Large intestine (tissue), 3 donors: Measurements from ENCODE around the gene COPS2. TPM values are rescaled to one million over a fixed set of nuclear protein-coding genes. Genes with fewer than 3 reads are reported as not detected.

Experiments
- DNase-seq, 2 donors: peaks; one replicate each; pipeline versions ENCODE4 v3.0.0 to v3.0.0-alpha.2; 2013
- H3K27ac ChIP-seq: one replicate; pipeline ENCODE4 v1.5.1; 2013; ENCODE audit warnings: low read length
- H3K27me3 ChIP-seq: 2 replicates; pipeline ENCODE4 v1.6.1; 2013; ENCODE audit warnings: low read length; ENCODE audit not compliant: control insufficient read depth, insufficient read depth
- H3K36me3 ChIP-seq: 2 replicates; pipeline ENCODE4 v1.6.1; 2013; ENCODE audit warnings: low read length; ENCODE audit not compliant: control insufficient read depth, insufficient read depth
- H3K4me1 ChIP-seq: one replicate; pipeline ENCODE4 v1.6.1; 2013; ENCODE audit warnings: low read length; ENCODE audit not compliant: control insufficient read depth, insufficient read depth
- H3K4me3 ChIP-seq: one replicate; pipeline ENCODE4 v1.5.1; 2013; ENCODE audit warnings: low read length
- H3K9me3 ChIP-seq: one replicate; pipeline ENCODE4 v1.6.1; 2013; ENCODE audit warnings: mild to moderate bottlenecking, low read depth, low read length, moderate library complexity; ENCODE audit not compliant: control insufficient read depth
- WGBS: methylation state at CpG from one replicate; pipeline ENCODE4 v1.1.5; 2013; ENCODE audit warnings: low lambda C conversion rate; ENCODE audit not compliant: insufficient coverage; 5-methylcytosine and 5-hydroxymethylcytosine counted together
- polyA plus RNA-seq: library from polyadenylated mRNA; unstranded; fragments of 120-200 nt; gene quantifications from one replicate; pipeline ENCODE4 v1.2.1, GENCODE V29; 2013

Gene COPS2
- polyA plus RNA-seq, 1 donor: 93.9 TPM

DNA sequence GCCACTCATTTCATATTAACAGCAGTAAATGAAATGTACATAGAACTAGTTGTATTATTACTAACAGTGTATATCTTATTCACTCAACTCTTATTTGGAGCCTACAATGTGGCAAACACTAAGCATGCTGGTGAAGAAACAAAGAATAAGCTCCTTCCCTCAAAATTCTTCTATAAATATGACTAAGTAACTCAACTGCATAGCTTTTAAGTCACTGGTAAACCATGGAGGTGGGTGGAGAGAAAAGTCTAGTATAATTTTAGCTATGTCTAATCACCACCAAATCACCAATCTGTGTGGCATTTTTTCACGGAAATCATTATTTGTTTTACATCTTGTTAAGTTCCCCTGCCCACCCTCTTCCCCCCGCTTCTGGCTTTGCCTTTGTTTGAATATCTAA lies 17.5 kb downstream of the COPS2 start:
- Histone ChIP-seq H3K27ac (no peak overlapping the region), H3K4me3 (no peak overlapping the region), H3K4me1 (no peaks in the 10 kb centered on the region), H3K9me3 (no peaks in the 10 kb centered on the region), H3K36me3 (peaks cover 55% of the 10 kb centered on the region), H3K27me3 (no peaks in the 10 kb centered on the region)
- WGBS: 88% methylated on average over 1 of the region's 2 CpGs
- no peak for DNase-seq

DNA sequence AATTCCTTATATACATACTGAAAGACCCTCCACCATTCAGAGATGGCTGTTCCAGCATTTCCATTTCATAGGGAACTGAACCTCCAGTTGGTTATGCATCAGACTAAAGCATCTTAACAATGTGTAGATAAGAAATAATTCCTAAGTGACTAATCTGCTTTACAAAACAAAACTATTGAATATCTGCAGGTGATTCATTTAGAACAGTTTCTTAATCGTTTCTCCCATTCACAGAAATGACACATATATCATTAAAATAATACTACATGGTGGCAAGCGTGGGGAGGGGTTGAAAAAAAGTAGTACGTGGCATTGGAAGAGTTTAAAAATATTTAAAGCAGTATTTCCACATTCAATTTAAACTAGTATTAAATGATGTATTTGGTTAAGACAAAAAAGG lies 19.5 kb downstream of the COPS2 start:
- WGBS: 100% methylated on average over 3 of the region's 3 CpGs
- H3K27me3 ChIP-seq: no peaks in the 10 kb centered on the region
- H3K36me3 ChIP-seq: peaks cover 47% of the 10 kb centered on the region
- no peak overlapping the region for H3K4me3 ChIP-seq
- H3K4me1 ChIP-seq: no peaks in the 10 kb centered on the region
- no peak overlapping the region for H3K27ac ChIP-seq
- no peak for DNase-seq
- H3K9me3 ChIP-seq: no peaks in the 10 kb centered on the region

DNA sequence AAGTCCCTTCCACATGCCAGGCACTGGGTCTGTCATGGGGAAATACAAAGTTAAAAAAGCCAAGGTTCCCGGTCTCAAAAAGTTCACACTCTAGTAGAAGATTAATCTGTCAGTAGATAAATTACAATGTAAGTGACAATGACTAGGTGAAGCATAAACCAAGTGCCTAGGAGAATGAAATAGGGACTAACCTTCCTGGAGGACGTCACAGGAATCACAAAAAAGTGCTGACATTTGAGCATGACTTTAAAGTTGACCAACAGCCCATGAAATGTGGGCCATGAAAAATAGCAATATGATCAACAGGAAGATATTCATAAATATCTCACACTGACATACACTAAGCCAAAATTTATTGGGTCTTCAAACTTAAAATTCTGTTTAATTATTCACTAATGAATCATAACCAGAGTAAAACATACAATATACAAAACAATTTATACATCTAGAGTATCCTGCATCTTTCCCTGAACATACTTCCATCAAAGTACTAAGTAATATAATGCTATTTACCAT lies 20.0 kb downstream of the COPS2 start:
- peaks cover 43% of the 10 kb centered on the region for H3K36me3 ChIP-seq
- no peak overlapping the region for H3K27ac ChIP-seq
- WGBS: 57% methylated on average over 1 of the region's 2 CpGs
- no peaks in the 10 kb centered on the region for H3K4me1 ChIP-seq
- H3K9me3 ChIP-seq: no peaks in the 10 kb centered on the region
- no peaks in the 10 kb centered on the region for H3K27me3 ChIP-seq
- H3K4me3 ChIP-seq: no peak overlapping the region
- DNase-seq: no peak

DNA sequence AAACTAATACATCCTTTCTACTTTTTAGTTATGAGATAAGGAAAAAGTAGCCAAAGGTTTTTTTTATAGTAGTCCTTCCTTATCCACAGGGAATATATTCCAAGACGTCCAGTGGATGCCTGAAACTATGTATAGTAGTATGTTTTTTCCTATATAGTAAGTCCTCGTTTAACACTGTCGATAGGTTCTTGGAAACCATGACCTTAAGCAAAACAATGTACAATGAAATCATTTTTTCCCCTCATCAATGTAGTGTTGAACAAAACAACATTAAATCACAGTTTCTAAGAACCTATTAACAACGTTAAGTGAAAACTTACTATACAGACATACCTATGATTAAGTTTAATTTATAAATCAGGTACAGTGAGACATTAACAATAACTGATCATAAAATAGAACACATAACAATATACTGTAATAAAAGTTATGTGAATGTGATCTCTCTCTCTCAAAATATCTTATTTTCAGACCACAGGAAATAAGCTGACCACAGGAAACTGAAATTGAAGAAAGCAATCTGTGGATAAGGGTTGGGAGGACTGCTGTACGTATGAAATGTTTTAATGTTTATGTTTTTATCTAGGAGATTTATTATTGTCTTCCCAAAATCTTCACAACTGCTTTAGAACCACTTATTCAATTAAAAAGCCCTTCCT lies 20.6 kb downstream of the COPS2 start:
- no peaks in the 10 kb centered on the region for H3K9me3 ChIP-seq
- H3K4me3 ChIP-seq: no peak overlapping the region
- H3K27me3 ChIP-seq: no peaks in the 10 kb centered on the region
- WGBS: 81% methylated on average over 4 of the region's 5 CpGs
- no peaks in the 10 kb centered on the region for H3K4me1 ChIP-seq
- no peak for DNase-seq
- no peak overlapping the region for H3K27ac ChIP-seq
- peaks cover 40% of the 10 kb centered on the region for H3K36me3 ChIP-seq

DNA sequence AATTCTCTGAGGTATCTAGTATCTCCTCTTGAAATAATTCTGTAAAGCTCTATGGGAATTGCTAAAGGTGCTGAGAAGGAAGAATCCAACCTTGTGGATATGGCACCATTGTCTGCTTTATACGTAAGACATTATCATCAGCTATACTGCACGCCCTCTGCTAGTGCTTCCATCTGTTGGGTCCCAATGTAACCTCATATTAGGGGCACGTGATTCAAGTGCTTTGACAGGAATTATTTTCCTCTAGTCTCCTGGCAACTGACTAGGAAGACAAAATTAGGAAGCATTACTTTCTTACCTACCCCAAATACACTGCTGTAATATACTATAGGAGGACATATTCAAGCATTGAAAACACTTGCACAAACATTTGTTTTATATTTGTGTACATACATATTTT lies 24.0 kb downstream of the COPS2 start:
- no peaks in the 10 kb centered on the region for H3K9me3 ChIP-seq
- no peaks in the 10 kb centered on the region for H3K4me1 ChIP-seq
- no peak overlapping the region for H3K27ac ChIP-seq
- H3K36me3 ChIP-seq: peaks cover 39% of the 10 kb centered on the region
- H3K27me3 ChIP-seq: no peaks in the 10 kb centered on the region
- DNase-seq: no peak
- no peak overlapping the region for H3K4me3 ChIP-seq
- no CpG with 5 or more reads among the region's 3 CpGs for WGBS

DNA sequence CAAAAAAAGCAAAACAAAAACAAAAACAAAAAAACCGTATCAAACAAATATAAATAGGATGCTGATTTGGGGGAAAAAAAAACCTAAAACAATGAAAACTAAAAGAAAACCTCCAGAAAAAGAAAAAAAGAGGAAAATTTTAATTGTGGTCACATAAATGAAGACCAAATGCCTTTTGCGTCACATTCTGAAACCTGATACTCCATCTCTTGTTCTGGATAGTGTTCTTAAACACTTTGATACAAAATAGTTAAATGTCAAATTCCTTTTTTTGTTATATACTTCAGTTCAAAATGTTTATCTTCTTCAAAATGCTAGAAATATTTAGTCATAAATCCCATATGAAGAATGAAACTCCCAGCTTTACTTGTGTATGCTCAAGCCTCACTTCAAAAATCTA lies 31.0 kb downstream of the COPS2 start:
- H3K4me3 ChIP-seq: no peak overlapping the region
- H3K4me1 ChIP-seq: no peaks in the 10 kb centered on the region
- no peaks in the 10 kb centered on the region for H3K9me3 ChIP-seq
- H3K27ac ChIP-seq: no peak overlapping the region
- H3K27me3 ChIP-seq: no peaks in the 10 kb centered on the region
- H3K36me3 ChIP-seq: peaks cover 12% of the 10 kb centered on the region
- WGBS: 56% methylated on average over 2 of the region's 2 CpGs
- no peak for DNase-seq

DNA sequence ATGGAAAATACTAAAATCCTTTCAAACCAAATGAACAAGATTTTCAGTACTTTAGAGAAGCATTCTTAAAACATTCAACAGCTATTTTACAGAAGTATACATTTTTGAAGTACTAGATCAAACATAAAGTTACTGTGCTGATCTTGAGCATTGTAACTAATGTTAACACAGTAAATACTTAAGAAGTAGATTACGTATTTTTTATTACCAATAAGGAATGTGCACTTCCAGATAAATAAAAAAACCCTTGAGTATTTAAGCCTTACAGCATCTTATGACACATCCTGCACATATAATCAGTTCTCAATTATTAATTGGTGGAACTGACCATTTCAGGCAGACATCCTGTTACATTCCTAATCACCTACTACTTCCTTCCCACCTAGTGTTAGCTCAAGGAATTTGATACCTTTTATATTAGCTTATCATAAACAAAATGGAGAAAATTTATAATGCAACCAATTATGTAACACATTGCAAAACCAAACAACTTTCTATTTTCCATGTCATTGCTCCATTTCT lies 32.8 kb downstream of the COPS2 start:
- Histone ChIP-seq H3K9me3 (no peaks in the 10 kb centered on the region), H3K4me1 (no peaks in the 10 kb centered on the region), H3K36me3 (peaks cover 4% of the 10 kb centered on the region), H3K27me3 (no peaks in the 10 kb centered on the region), H3K27ac (no peak overlapping the region), H3K4me3 (no peak overlapping the region)
- no CpG with 5 or more reads among the region's 1 CpG for WGBS
- no peak for DNase-seq

DNA sequence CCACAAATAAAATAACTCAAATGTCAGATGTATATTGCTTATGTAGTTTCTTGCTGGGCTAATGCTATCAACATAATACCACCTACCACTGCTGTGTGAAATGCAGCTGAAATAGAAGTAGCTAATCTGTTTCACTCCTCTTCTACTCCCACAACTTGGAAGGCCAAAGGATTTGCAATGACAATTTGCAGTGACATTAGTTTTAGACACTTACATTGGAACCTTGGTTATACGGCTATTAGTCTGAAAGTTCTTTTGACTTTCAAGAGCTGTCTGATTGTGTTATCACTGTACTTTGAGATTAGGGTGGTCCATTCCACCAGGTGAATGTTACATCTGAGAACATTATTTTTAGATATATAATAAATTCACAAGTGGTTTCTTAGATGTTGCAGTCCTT lies 33.5 kb downstream of the COPS2 start:
- DNase-seq: no peak

DNA sequence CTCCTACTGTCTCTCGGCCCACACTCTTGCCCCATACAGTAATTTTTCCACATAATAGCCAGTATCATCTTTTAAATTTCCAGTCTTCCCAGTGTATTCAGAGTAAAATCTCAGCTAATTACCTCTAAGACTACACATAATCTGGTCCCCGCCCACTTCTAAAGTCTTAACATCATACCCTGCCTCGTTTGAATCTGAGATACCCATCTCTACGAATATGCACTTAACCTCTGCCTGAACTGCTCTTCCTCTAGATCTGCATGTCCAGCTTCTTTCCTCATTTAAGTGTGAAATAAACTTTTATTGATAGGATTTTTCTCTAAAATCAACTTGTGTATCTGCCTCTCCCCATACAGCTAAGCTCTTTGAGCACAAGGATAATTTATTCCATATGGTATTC lies 34.6 kb downstream of the COPS2 start:
- H3K9me3 ChIP-seq: no peaks in the 10 kb centered on the region
- H3K36me3 ChIP-seq: no peaks in the 10 kb centered on the region
- DNase-seq: no peak
- H3K27ac ChIP-seq: no peak overlapping the region
- H3K27me3 ChIP-seq: no peaks in the 10 kb centered on the region
- WGBS: 66% methylated on average over 3 of the region's 4 CpGs
- no peak overlapping the region for H3K4me3 ChIP-seq
- no peaks in the 10 kb centered on the region for H3K4me1 ChIP-seq

More for the DNA sequence above, 33.5 kb downstream of the COPS2 start:
- no peak overlapping the region for H3K27ac ChIP-seq
- no peaks in the 10 kb centered on the region for H3K4me1 ChIP-seq
- H3K36me3 ChIP-seq: no peaks in the 10 kb centered on the region
- no CpG with 5 or more reads among the region's 1 CpG for WGBS
- no peaks in the 10 kb centered on the region for H3K27me3 ChIP-seq
- no peak overlapping the region for H3K4me3 ChIP-seq
- no peaks in the 10 kb centered on the region for H3K9me3 ChIP-seq

DNA sequence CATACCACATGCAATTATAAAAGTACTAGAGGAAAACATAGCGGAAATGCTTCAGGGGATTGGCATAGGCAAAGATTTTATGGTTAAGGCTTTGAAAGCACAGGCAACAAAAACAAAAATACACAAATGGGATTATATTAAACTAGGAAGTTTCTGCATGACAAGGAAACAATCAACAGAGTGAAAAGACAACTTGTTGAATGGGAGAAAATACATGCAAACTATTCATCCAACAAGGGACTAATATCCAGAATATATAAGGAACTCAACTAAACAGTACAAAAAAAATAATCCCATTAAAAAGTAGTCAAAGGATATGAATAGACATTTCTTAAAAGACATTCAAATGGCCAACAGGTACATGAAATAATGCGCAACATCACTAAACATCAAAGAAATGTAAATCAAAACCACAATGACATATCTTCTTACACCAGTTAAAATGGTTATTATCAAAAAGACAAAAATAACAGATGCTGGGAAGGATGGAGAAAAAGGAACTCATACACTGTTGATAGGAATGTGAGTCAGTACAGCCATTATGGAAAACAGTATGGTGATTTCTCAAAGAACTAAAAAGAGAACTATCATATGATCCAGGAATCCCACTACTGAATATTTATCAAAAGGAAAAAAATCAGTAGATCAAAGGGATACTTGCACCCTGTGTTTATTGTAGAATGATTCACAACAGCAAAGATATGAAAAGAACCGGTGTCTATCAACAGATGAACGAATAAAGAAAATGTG lies 39.1 kb downstream of the COPS2 start:
- Histone ChIP-seq H3K4me3 (no peak overlapping the region), H3K4me1 (no peaks in the 10 kb centered on the region), H3K9me3 (peaks cover 4% of the 10 kb centered on the region), H3K27ac (no peak overlapping the region), H3K36me3 (peaks cover 4% of the 10 kb centered on the region), H3K27me3 (no peaks in the 10 kb centered on the region)
- 100% methylated on average over 2 of the region's 4 CpGs for WGBS
- DNase-seq: no peak
